Hepatocyte (in vitro differentiated cells): ENCODE measurements around the gene DZIP1L. TPM values are rescaled to one million over a fixed set of nuclear protein-coding genes. Genes with fewer than 3 reads are reported as not detected.

Experiments
- DNase-seq: peaks from one replicate; pipeline ENCODE4 v3.0.0-alpha.2; 2016; ENCODE audit warnings: low spot score
- H2AFZ ChIP-seq: fragments of 200-600 bp; sonication (generic); 2 replicates; pipeline ENCODE4 v1.6.0; 2016; ENCODE audit warnings: antibody characterized with exemption, mild to moderate bottlenecking
- H3K27ac ChIP-seq: fragments of 200-600 bp; sonication (generic); 2 replicates; pipeline ENCODE4 v1.5.1; 2016; ENCODE audit warnings: mild to moderate bottlenecking
- H3K27me3 ChIP-seq: fragments of 200-600 bp; sonication (generic); 2 replicates; pipeline ENCODE4 v1.6.1; 2016
- H3K36me3 ChIP-seq: fragments of 200-600 bp; sonication (generic); replicated peaks from 2 replicates; pipeline ENCODE4 v1.5.1; 2016; ENCODE audit warnings: low read depth; ENCODE audit not compliant: insufficient read depth
- H3K4me1 ChIP-seq: fragments of 200-600 bp; sonication (generic); 2 replicates; pipeline ENCODE4 v1.5.1; 2016; ENCODE audit warnings: mild to moderate bottlenecking, moderate library complexity; ENCODE audit not compliant: insufficient read depth
- H3K4me2 ChIP-seq: fragments of 200-600 bp; sonication (generic); 2 replicates; pipeline ENCODE4 v1.6.0; 2016
- H3K4me3 ChIP-seq: fragments of 200-600 bp; sonication (generic); 2 replicates; pipeline ENCODE4 v1.5.1; 2016; ENCODE audit warnings: mild to moderate bottlenecking
- H3K79me2 ChIP-seq: fragments of 200-600 bp; sonication (generic); 2 replicates; pipeline ENCODE4 v1.6.0; 2017; ENCODE audit warnings: mild to moderate bottlenecking
- H3K9me2 ChIP-seq: fragments of 200-600 bp; sonication (generic); replicated peaks from 2 replicates; pipeline ENCODE4 v1.6.0; 2017; ENCODE audit warnings: mild to moderate bottlenecking; ENCODE audit not compliant: insufficient read depth
- H3K9me3 ChIP-seq: fragments of 200-600 bp; sonication (generic); 2 replicates; pipeline ENCODE4 v1.5.1; 2016; ENCODE audit warnings: low read depth, mild to moderate bottlenecking
- H4K20me1 ChIP-seq: fragments of 200-600 bp; sonication (generic); 2 replicates; pipeline ENCODE4 v1.6.0; 2016; ENCODE audit warnings: mild to moderate bottlenecking; ENCODE audit not compliant: insufficient read depth, poor library complexity, severe bottlenecking
- EZH2 ChIP-seq: fragments of 200-600 bp; sonication (generic); IDR thresholded peaks from 2 replicates; pipeline ENCODE4 v1.6.1; 2016; ENCODE audit warnings: antibody characterized with exemption, mild to moderate bottlenecking, borderline replicate concordance
- EZH2phosphoT487 ChIP-seq: fragments of 200-600 bp; sonication (generic); IDR thresholded peaks from one replicate; pipeline ENCODE4 v1.6.1; 2018; ENCODE audit warnings: antibody characterized with exemption, mild to moderate bottlenecking, low read depth, moderate library complexity; ENCODE audit not compliant: unreplicated experiment, severe bottlenecking
- WGBS: methylation state at CpG from one replicate; pipeline ENCODE4 v1.1.6; 2016; ENCODE audit warnings: low lambda C conversion rate; ENCODE audit errors: missing lambda C conversion rate; 5-methylcytosine and 5-hydroxymethylcytosine counted together
- polyA plus RNA-seq: library from polyadenylated mRNA; unstranded; fragments of >200 nt; fragmentation: Nextera tagmentation; extraction: Ambion mirVana; gene quantifications from 2 replicates; pipeline ENCODE4 v1.2.1, GENCODE V29; 2016
- total RNA-seq: library from RNA; depleted of rRNA; stranded (reverse); fragments of >200 nt; gene quantifications from 2 replicates; pipeline ENCODE4 v1.2.3, GENCODE V29; 2014
- TF ChIP-seq, protein P1 (sequence below): fragments of 200-600 bp; sonication (generic); IDR thresholded peaks from 2 replicates; pipeline ENCODE4 v1.5.1; 2016; ENCODE audit warnings: antibody characterized with exemption, mild to moderate bottlenecking; ENCODE audit not compliant: poor library complexity

The DZIP1L gene
- total and polyA plus RNA-seq, 2 experiments from 2014 or later: 4.0 to 7.5 TPM

- Histone ChIP-seq H3K79me2 (no peaks in the 10 kb centered on the region), H3K27me3 (no peaks in the 10 kb centered on the region), H3K4me2 (no peak overlapping the region), H3K4me3 (no peak overlapping the region), H3K4me1 (no peaks in the 10 kb centered on the region), H3K9me3 (no peaks in the 10 kb centered on the region), H3K27ac (no peak overlapping the region), H3K9me2 (no peaks in the 10 kb centered on the region), H2AFZ (no peak overlapping the region), H4K20me1 (no peaks in the 10 kb centered on the region), H3K36me3 (no peaks in the 10 kb centered on the region)
- 44% methylated on average over 2 of the region's 2 CpGs for WGBS
- TF ChIP-seq, protein P1, sequence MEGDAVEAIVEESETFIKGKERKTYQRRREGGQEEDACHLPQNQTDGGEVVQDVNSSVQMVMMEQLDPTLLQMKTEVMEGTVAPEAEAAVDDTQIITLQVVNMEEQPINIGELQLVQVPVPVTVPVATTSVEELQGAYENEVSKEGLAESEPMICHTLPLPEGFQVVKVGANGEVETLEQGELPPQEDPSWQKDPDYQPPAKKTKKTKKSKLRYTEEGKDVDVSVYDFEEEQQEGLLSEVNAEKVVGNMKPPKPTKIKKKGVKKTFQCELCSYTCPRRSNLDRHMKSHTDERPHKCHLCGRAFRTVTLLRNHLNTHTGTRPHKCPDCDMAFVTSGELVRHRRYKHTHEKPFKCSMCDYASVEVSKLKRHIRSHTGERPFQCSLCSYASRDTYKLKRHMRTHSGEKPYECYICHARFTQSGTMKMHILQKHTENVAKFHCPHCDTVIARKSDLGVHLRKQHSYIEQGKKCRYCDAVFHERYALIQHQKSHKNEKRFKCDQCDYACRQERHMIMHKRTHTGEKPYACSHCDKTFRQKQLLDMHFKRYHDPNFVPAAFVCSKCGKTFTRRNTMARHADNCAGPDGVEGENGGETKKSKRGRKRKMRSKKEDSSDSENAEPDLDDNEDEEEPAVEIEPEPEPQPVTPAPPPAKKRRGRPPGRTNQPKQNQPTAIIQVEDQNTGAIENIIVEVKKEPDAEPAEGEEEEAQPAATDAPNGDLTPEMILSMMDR: no peak
- TF ChIP-seq EZH2phosphoT487 (no peak), EZH2 (no peak)
- DNase-seq: no peak
Measured at GRCh38 chr3:138135833-138136194, 20.4 kb upstream of the DZIP1L start.

- no peak overlapping the region for H3K27ac ChIP-seq
- no peak for DNase-seq
Measured at GRCh38 chr3:138135146-138135832, 19.9 kb upstream of the DZIP1L start.

GRCh38 chr3:138132239-138132638 lies 16.8 kb upstream of the DZIP1L start, which contains the start of gene A4GNT:
Gene A4GNT (minus strand): TSS chr3:138132390. CDS start chr3:138131256, 1,134 bp downstream.
- H3K27me3 ChIP-seq: no peaks in the 10 kb centered on the region
- WGBS: 76% methylated on average over 1 of the region's 1 CpG
- no peak within 1 kb of the TSS for H3K27ac ChIP-seq
- H3K4me2 ChIP-seq: no peak within 1 kb of the TSS
- TF ChIP-seq, protein P1: no peak
- TF ChIP-seq EZH2phosphoT487 (no peak), EZH2 (no peak)
- no peaks in the 10 kb centered on the region for H4K20me1 ChIP-seq
- no peak for DNase-seq
- no peaks in the 10 kb centered on the region for H3K9me3 ChIP-seq
- H3K79me2 ChIP-seq: no peaks in the 10 kb centered on the region
- H3K4me1 ChIP-seq: no peaks in the 10 kb centered on the region
- H3K9me2 ChIP-seq: no peaks in the 10 kb centered on the region
- no peak within 1 kb of the TSS for H3K4me3 ChIP-seq
- no peak within 1 kb of the TSS for H2AFZ ChIP-seq
- no peaks in the 10 kb centered on the region for H3K36me3 ChIP-seq

More at GRCh38 chr3:138135146-138135832, 19.9 kb upstream of the DZIP1L start:
- Histone ChIP-seq H3K27me3 (no peaks in the 10 kb centered on the region), H2AFZ (no peak overlapping the region), H3K4me2 (no peak overlapping the region), H4K20me1 (no peaks in the 10 kb centered on the region), H3K4me3 (no peak overlapping the region), H3K9me2 (no peaks in the 10 kb centered on the region), H3K79me2 (no peaks in the 10 kb centered on the region), H3K4me1 (no peaks in the 10 kb centered on the region), H3K36me3 (no peaks in the 10 kb centered on the region), H3K9me3 (no peaks in the 10 kb centered on the region)
- 56% methylated on average over 3 of the region's 3 CpGs for WGBS
- TF ChIP-seq EZH2 (no peak), EZH2phosphoT487 (no peak)
- TF ChIP-seq, protein P1: no peak
